ENCODE measurements around the gene CLMN.

The CLMN gene

GRCh38 chr14:95319312-95320077 lies at the start of gene CLMN:
CLMN (minus strand) TSS chr14:95319908; CDS start chr14:95319792, 116 bp downstream.
- Mint-ChIP-seq H3K27me3 (ENCODE audit: low read depth) (peaks cover 45% of the 10 kb centered on the region), H3K9me3 (no peaks in the 10 kb centered on the region), H3K36me3 (ENCODE audit: low read depth) (no peaks in the 10 kb centered on the region), H3K4me3 (peak within 1 kb of the TSS; percentile 66), H3K4me1 (ENCODE audit: low read depth) (peaks cover 4% of the 10 kb centered on the region), H3K27ac (no peak within 1 kb of the TSS)

DNA sequence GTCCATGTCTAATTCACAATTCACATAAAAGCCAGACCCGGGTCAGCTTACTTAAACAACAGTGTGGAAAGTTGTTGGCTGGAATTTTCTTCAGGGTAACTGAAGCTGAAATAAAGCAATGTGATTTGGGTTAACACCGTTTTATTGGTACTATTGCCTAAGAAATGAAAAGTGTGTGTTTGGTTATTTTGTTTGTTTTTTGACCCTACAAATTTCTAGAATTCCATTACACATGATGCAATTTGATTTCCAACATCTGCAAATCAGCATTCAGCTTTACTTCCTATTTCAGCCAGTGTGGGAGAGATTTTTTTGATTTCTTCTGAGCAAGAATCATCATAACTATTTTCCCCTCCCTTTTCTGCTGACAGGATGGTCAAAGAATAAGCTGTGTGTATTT lies 45.7 kb upstream of the CLMN start:
- peaks cover 2% of the 10 kb centered on the region for H3K4me1 Mint-ChIP-seq (ENCODE audit: low read depth)
- H3K27ac Mint-ChIP-seq: no peak overlapping the region
- no peaks in the 10 kb centered on the region for H3K36me3 Mint-ChIP-seq (ENCODE audit: low read depth)
- H3K4me3 Mint-ChIP-seq: no peak overlapping the region
- no peaks in the 10 kb centered on the region for H3K9me3 Mint-ChIP-seq
- peaks cover 45% of the 10 kb centered on the region for H3K27me3 Mint-ChIP-seq (ENCODE audit: low read depth)

DNA sequence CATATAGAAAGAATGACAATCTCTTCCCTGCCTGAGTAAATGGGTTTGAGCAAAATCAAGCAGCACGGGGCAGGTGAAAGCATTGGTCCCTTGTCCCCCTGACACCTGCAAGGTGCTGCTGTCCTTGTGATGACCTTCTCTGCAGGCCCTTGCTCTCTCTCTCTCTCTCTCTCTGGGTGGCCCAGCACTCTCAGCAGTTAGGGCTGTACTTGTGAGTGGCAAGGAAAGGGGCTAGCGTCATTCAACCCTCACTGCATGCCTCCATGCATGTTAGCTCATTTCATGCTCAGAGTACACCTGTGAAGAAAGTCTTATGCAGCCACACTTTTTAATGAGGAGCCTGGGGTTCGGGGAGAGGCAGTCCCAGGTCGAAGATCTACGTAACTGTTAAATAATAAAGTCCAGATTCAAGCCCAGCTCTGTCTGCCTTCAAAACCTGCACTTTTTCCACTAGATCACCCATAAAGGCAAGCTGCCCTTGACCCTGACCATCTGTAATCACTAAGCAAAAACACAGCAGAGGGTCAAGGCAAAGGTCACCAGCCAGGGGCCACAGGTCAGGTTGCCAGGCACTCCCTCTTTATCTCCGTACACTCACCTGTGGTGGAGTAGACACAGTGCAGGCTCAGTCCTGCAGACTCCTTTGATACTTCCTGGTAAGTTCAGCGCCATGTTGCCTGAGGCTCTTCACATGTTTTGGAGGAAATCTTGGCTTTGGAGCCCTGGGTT lies 44.9 kb upstream of the CLMN start:
- Mint-ChIP-seq H3K36me3 (ENCODE audit: low read depth) (no peaks in the 10 kb centered on the region), H3K27ac (no peak overlapping the region), H3K4me3 (no peak overlapping the region), H3K4me1 (ENCODE audit: low read depth) (peaks cover 2% of the 10 kb centered on the region), H3K27me3 (ENCODE audit: low read depth) (peaks cover 51% of the 10 kb centered on the region), H3K9me3 (no peaks in the 10 kb centered on the region)

GRCh38 chr14:95363468-95363954 lies 43.8 kb upstream of the CLMN start:
- Mint-ChIP-seq H3K4me1 (ENCODE audit: low read depth) (peaks cover 2% of the 10 kb centered on the region), H3K36me3 (ENCODE audit: low read depth) (no peaks in the 10 kb centered on the region), H3K4me3 (no peak overlapping the region), H3K9me3 (no peaks in the 10 kb centered on the region), H3K27ac (no peak overlapping the region), H3K27me3 (ENCODE audit: low read depth) (peaks cover 56% of the 10 kb centered on the region)

- H3K4me1 Mint-ChIP-seq (ENCODE audit: low read depth): peaks cover 2% of the 10 kb centered on the region
- H3K27me3 Mint-ChIP-seq (ENCODE audit: low read depth): peaks cover 59% of the 10 kb centered on the region
- H3K36me3 Mint-ChIP-seq (ENCODE audit: low read depth): no peaks in the 10 kb centered on the region
- H3K9me3 Mint-ChIP-seq: no peaks in the 10 kb centered on the region
- no peak overlapping the region for H3K4me3 Mint-ChIP-seq
- H3K27ac Mint-ChIP-seq: no peak overlapping the region
These were observed 42.4 kb upstream of the CLMN start for GRCh38 chr14:95362138-95362494.

DNA sequence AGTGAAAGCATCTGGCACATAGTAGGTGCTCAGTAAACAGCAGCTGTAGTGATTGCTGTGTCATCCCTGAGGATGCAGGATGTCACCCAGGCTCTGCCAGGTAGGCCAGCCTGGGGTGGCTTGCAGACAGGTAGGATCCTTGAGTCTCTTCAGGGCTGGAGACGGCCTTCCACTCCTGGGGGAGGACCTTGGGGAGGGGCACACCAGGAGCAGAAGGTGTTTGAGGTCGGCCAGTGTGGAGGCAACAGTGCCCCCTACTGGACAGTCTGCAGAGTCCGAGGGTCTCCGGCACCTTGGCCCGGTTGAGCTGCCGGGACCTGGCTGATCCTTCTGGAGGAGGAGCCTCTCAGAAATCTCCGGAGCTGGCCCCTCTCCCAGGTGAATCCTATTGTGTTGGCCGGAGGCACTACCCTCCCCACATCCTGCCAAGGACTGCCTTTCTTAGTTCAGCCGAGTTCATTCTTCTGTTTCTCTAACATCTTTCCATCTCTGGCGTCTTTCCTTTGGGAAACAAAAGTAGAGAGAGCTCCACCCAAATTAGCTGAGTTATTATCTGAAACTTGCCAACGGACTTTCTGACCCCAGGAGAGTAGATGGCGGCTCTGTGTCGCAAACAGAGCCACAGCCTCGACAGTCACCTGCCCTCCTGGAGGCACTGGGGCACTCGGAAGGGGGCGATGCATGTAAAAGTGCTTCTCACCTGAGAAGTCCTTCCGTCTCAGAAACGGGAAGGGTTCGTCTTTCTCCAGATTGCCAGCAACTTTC lies 41.8 kb upstream of the CLMN start:
- Mint-ChIP-seq H3K4me1 (ENCODE audit: low read depth) (peaks cover 2% of the 10 kb centered on the region), H3K27me3 (ENCODE audit: low read depth) (peaks cover 57% of the 10 kb centered on the region), H3K4me3 (no peak overlapping the region), H3K27ac (no peak overlapping the region), H3K36me3 (ENCODE audit: low read depth) (no peaks in the 10 kb centered on the region), H3K9me3 (no peaks in the 10 kb centered on the region)

DNA sequence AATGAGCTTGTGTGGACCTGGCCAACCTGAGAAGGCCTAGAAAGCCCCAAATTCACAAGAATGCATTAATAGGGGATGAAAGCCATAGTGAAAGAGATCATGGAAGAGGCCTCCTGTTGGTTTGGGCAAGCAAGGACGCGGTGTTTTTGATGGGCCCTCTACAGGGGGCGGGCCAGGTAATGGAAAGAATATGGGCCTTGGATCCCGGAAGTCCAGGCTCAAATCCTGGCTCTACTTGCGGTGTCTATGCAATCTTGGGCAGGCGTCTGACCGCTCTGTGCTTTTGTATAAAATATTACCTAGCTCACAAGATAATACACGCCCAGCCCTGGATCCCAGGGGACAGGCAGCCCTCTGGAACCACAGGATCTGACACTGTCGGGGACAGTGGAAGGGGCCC lies 41.1 kb upstream of the CLMN start:
- Mint-ChIP-seq H3K27ac (no peak overlapping the region), H3K9me3 (no peaks in the 10 kb centered on the region), H3K4me3 (no peak overlapping the region), H3K4me1 (ENCODE audit: low read depth) (peaks cover 2% of the 10 kb centered on the region), H3K27me3 (ENCODE audit: low read depth) (peaks cover 52% of the 10 kb centered on the region), H3K36me3 (ENCODE audit: low read depth) (no peaks in the 10 kb centered on the region)

- peaks cover 2% of the 10 kb centered on the region for H3K4me1 Mint-ChIP-seq (ENCODE audit: low read depth)
- no peak overlapping the region for H3K27ac Mint-ChIP-seq
- peaks cover 48% of the 10 kb centered on the region for H3K27me3 Mint-ChIP-seq (ENCODE audit: low read depth)
These were observed 40.5 kb upstream of the CLMN start for GRCh38 chr14:95359994-95360826.

DNA sequence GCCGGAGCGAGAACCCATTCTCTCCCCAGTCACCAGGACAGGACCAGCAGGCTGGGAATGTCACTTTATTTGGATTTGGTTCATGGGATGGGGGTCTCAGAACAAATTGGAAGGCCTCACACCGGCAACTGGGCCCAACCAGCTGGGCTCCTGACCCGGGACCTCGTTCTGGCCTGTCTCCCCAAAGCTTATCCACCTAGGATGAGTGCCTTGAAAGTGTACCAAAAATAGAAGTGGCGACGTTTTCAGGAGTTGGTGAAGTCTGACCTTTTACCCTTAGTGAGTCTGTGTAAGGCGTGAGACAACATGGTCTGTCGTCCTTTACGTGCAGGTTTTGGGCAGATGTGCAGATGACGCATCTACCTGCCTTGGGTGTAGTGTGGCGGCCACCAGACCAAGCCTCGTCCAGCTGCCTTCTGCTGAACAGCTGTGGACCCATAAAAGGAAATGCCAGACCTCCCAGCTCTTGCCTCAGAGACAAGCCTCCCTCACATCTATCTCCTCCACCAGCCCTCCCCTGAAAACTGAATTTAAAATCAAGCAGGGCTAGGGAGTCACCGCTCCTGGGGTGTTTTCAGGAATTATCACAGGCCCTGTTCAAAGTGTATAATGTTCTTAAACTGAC lies 36.6 kb upstream of the CLMN start:
- H3K4me3 Mint-ChIP-seq: no peak overlapping the region
- no peaks in the 10 kb centered on the region for H3K4me1 Mint-ChIP-seq (ENCODE audit: low read depth)
- H3K9me3 Mint-ChIP-seq: peaks cover 18% of the 10 kb centered on the region

More at GRCh38 chr14:95359994-95360826, 40.5 kb upstream of the CLMN start:
- no peak overlapping the region for H3K4me3 Mint-ChIP-seq
- peaks cover 4% of the 10 kb centered on the region for H3K9me3 Mint-ChIP-seq
- H3K36me3 Mint-ChIP-seq (ENCODE audit: low read depth): no peaks in the 10 kb centered on the region

DNA sequence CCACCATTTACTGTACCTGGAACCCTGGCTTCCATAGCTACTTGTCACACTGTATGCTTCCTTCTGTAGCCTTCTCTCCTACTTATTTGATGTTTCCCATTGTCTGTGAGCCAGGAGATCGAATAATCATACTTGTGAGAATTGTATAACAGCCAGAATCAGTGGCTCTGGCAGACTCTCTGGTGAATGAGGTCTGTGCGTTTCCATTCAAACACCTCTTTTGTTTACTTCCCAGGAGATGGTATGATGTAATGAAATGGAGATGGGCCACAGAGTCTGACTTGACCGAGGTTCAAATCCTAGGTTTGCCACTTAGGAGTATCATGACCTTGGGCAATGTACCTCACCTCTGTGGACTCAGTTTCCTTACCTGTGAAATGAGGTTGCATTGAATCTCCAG lies 35.7 kb upstream of the CLMN start:
- H3K27me3 Mint-ChIP-seq (ENCODE audit: low read depth): peaks cover 21% of the 10 kb centered on the region
- no peaks in the 10 kb centered on the region for H3K36me3 Mint-ChIP-seq (ENCODE audit: low read depth)
- H3K27ac Mint-ChIP-seq: no peak overlapping the region
- no peaks in the 10 kb centered on the region for H3K4me1 Mint-ChIP-seq (ENCODE audit: low read depth)
- H3K4me3 Mint-ChIP-seq: no peak overlapping the region
- H3K9me3 Mint-ChIP-seq: peaks cover 18% of the 10 kb centered on the region

More for the DNA sequence above, 36.6 kb upstream of the CLMN start:
- Mint-ChIP-seq H3K27me3 (ENCODE audit: low read depth) (peaks cover 29% of the 10 kb centered on the region), H3K27ac (no peak overlapping the region), H3K36me3 (ENCODE audit: low read depth) (no peaks in the 10 kb centered on the region)

DNA sequence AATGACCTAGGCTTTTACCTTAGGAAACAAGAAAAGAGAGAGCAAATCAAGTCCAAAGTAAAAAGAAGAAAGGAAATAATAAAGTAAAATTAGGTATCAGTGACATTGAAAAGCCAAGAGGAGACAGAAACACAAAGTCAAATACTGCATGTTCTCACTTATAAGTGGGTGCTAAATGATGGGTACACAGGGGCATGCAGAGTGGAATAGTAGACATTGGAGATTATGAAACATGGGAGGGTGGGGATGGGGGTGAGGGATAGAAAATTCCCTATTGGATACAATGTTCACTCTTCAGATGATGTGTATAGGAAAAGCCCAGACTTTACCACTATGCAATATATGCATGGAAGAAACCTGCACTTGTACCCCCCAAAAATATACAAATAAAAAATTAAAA lies 35.1 kb upstream of the CLMN start:
- Mint-ChIP-seq H3K4me1 (ENCODE audit: low read depth) (no peaks in the 10 kb centered on the region), H3K27ac (no peak overlapping the region), H3K9me3 (peaks cover 18% of the 10 kb centered on the region), H3K27me3 (ENCODE audit: low read depth) (peaks cover 18% of the 10 kb centered on the region), H3K4me3 (no peak overlapping the region), H3K36me3 (ENCODE audit: low read depth) (no peaks in the 10 kb centered on the region)

DNA sequence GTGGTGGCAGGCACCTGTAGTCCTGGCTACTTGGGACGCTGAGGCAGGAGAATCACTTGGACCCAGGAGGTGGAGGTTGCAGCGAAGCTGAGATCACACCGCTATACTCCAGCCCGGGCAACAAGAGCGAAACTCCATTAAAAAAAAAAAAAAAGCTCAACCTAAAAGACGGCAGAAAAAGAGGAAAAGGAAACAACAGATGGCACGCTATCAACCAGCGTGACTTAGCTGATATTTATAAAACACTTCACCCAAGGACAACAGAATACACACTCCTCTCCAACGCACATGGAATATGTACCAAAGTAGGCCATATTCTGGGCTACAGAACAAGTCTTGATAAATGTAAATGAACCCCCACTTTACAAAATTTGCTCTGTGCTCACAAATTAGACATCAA lies 34.0 kb upstream of the CLMN start:
- Mint-ChIP-seq H3K27ac (no peak overlapping the region), H3K36me3 (ENCODE audit: low read depth) (no peaks in the 10 kb centered on the region), H3K4me3 (no peak overlapping the region), H3K4me1 (ENCODE audit: low read depth) (no peaks in the 10 kb centered on the region), H3K9me3 (peaks cover 18% of the 10 kb centered on the region), H3K27me3 (ENCODE audit: low read depth) (peaks cover 12% of the 10 kb centered on the region)

DNA sequence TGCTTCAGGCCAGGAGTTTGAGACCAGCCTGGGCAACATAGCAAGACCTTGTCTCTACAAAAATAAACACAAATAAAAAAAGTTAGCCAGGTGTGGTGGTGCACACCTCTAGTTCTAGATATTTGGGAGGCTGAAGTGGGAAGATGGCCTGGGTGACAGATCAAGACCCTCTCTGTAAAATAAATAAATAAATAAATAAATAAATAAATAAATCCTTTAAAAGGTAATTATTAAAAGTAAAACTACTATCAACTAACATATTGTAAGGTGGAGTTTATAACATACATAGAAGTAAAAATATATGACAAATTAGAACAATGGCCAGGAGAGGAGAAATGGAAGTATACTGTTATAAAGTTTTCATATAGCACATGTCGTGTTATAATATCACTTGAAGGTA lies 33.3 kb upstream of the CLMN start:
- peaks cover 18% of the 10 kb centered on the region for H3K9me3 Mint-ChIP-seq
- H3K27me3 Mint-ChIP-seq (ENCODE audit: low read depth): peaks cover 8% of the 10 kb centered on the region
- no peaks in the 10 kb centered on the region for H3K36me3 Mint-ChIP-seq (ENCODE audit: low read depth)
- no peaks in the 10 kb centered on the region for H3K4me1 Mint-ChIP-seq (ENCODE audit: low read depth)
- H3K27ac Mint-ChIP-seq: no peak overlapping the region
- no peak overlapping the region for H3K4me3 Mint-ChIP-seq
